ENCODE data around the gene BICDL1.

BICDL1 gene

DNA sequence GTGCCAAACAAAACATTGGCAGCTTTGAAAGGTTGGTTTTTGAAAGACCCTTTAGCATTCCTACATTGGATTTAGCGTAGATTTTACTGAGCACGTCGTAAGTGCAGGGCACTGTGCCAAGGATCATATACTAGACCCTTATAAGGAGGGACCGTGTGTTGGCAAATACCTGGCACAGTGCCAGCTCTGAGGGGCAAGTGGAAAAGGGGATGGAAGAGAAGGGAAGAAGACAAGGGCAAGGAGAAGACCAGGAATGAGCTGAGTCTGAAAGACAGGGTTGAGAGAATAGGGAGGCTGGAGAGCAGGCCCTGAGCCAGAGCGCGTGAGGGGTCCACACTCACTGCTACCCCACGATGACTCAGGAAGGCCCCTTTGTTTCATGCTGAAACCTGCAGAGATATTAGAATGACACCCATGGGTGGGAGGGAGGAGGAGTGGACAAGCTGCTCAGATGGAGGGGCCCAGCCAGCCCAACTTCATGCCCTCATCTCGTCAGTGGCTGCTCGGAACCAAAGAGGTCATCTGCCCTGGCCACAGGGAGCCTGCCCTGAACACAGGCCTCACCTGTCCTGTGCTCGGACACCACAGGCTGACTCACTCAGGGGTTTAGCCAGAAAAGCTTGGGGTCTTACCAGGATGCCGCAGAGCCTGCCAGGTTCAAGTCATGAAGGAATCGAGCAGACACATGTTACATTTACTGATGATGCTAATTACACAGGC lies 102.5 kb downstream of the BICDL1 start:
- no peaks in the 10 kb centered on the region for H3K79me2 ChIP-seq (ENCODE audit: insufficient read depth, low read length)
- H3K9ac ChIP-seq (ENCODE audit: low read depth, low read length, poor library complexity, severe bottlenecking) = no peak overlapping the region
- no peak overlapping the region for H2AFZ ChIP-seq (ENCODE audit: low read length)
- TF ChIP-seq EZH2phosphoT487 (IDR thresholded peaks at IDR 0.05; ENCODE audit: borderline replicate concordance) = no peak
- TF ChIP-seq, protein P1, sequence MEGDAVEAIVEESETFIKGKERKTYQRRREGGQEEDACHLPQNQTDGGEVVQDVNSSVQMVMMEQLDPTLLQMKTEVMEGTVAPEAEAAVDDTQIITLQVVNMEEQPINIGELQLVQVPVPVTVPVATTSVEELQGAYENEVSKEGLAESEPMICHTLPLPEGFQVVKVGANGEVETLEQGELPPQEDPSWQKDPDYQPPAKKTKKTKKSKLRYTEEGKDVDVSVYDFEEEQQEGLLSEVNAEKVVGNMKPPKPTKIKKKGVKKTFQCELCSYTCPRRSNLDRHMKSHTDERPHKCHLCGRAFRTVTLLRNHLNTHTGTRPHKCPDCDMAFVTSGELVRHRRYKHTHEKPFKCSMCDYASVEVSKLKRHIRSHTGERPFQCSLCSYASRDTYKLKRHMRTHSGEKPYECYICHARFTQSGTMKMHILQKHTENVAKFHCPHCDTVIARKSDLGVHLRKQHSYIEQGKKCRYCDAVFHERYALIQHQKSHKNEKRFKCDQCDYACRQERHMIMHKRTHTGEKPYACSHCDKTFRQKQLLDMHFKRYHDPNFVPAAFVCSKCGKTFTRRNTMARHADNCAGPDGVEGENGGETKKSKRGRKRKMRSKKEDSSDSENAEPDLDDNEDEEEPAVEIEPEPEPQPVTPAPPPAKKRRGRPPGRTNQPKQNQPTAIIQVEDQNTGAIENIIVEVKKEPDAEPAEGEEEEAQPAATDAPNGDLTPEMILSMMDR (conservative IDR thresholded peaks at IDR 0.05; ENCODE audit: low read length) = no peak
- H3K27me3 ChIP-seq (ENCODE audit: insufficient read depth, low read length, poor library complexity, severe bottlenecking) = no peaks in the 10 kb centered on the region
- peaks cover 4% of the 10 kb centered on the region for H4K20me1 ChIP-seq (ENCODE audit: insufficient read depth, low read length, poor library complexity, severe bottlenecking)
- H3K4me3 ChIP-seq (ENCODE audit: low read length, poor library complexity, severe bottlenecking) = no peak overlapping the region
- H3K4me1 ChIP-seq (ENCODE audit: insufficient read depth, low read length, poor library complexity, severe bottlenecking) = peaks cover 20% of the 10 kb centered on the region
- no peaks in the 10 kb centered on the region for H3F3A ChIP-seq (ENCODE audit: low read depth)
- no peaks in the 10 kb centered on the region for H3K9me2 ChIP-seq (replicated peaks; ENCODE audit: low read depth, low read length)
- H3K9me3 ChIP-seq (ENCODE audit: insufficient read depth, low read depth, low read length) = no peaks in the 10 kb centered on the region
- H3K4me2 ChIP-seq (ENCODE audit: low read depth, low read length, poor library complexity, severe bottlenecking) = no peak overlapping the region
- H3K36me3 ChIP-seq (ENCODE audit: insufficient read depth, low read length) = peaks cover 15% of the 10 kb centered on the region; the same call in 1 of the 2 replicates

DNA sequence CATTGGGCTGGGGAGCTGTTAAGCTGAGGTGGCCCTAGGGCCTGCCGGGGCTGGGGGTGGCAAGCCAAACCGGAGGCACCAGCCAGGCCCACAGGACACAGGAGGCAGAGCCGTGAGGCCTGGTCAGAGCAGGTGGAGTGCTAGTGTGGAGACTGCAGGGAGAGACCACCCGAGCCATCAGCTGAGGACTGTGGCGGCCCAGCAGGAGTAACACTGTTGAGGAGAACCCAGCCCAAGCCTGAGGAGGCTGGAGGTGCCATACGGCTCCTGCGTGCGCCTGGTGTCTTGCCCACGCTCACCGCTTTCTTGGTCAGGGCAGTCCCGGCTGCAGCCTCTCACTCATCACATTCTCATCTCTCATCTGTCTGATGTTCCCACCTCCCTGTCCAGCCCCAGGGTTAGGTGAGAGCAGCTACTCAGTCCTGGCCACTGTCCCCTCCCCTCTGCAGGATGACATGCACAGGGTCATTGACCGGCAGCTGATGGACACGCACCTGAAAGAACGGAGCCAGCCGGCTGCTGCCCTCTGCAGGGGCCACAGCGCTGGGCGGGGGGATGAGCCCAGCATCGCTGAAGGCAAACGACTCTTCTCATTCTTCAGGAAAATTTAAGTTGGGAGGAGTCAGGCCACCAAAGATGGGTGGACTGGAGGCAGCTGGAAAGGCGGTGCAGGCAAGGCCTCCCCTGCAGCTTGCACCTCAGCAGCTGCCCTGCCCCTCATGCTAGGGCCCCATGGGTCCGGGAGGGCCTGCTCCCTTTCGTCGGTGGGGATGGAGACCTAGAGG lies 103.7 kb downstream of the BICDL1 start:
- H3K9me2 ChIP-seq (replicated peaks; ENCODE audit: low read depth, low read length) = no peaks in the 10 kb centered on the region
- H4K20me1 ChIP-seq (ENCODE audit: insufficient read depth, low read length, poor library complexity, severe bottlenecking) = peaks cover 4% of the 10 kb centered on the region
- H3K4me2 ChIP-seq (ENCODE audit: low read depth, low read length, poor library complexity, severe bottlenecking) = no peak overlapping the region
- no peaks in the 10 kb centered on the region for H3F3A ChIP-seq (ENCODE audit: low read depth)
- no peaks in the 10 kb centered on the region for H3K79me2 ChIP-seq (ENCODE audit: insufficient read depth, low read length)
- no peaks in the 10 kb centered on the region for H3K9me3 ChIP-seq (ENCODE audit: insufficient read depth, low read depth, low read length)
- H2AFZ ChIP-seq (ENCODE audit: low read length) = no peak overlapping the region
- no peak overlapping the region for H3K9ac ChIP-seq (ENCODE audit: low read depth, low read length, poor library complexity, severe bottlenecking)
- H3K4me1 ChIP-seq (ENCODE audit: insufficient read depth, low read length, poor library complexity, severe bottlenecking) = peaks cover 14% of the 10 kb centered on the region
- H3K27me3 ChIP-seq (ENCODE audit: insufficient read depth, low read length, poor library complexity, severe bottlenecking) = no peaks in the 10 kb centered on the region
- peaks cover 26% of the 10 kb centered on the region; the same call in 1 of the 2 replicates for H3K36me3 ChIP-seq (ENCODE audit: insufficient read depth, low read length)
- H3K4me3 ChIP-seq (ENCODE audit: low read length, poor library complexity, severe bottlenecking) = no peak overlapping the region
- TF ChIP-seq, protein P1 (conservative IDR thresholded peaks at IDR 0.05; ENCODE audit: low read length) = no peak
- TF ChIP-seq EZH2phosphoT487 (IDR thresholded peaks at IDR 0.05; ENCODE audit: borderline replicate concordance) = no peak

GRCh38 chr12:120093336-120093591 lies 104.2 kb downstream of the BICDL1 start:
- H3K4me3 ChIP-seq (ENCODE audit: low read length, poor library complexity, severe bottlenecking) = no peak overlapping the region
- H2AFZ ChIP-seq (ENCODE audit: low read length) = no peak overlapping the region
- H3K9me3 ChIP-seq (ENCODE audit: insufficient read depth, low read depth, low read length) = no peaks in the 10 kb centered on the region
- peaks cover 4% of the 10 kb centered on the region for H4K20me1 ChIP-seq (ENCODE audit: insufficient read depth, low read length, poor library complexity, severe bottlenecking)
- no peaks in the 10 kb centered on the region for H3F3A ChIP-seq (ENCODE audit: low read depth)
- TF ChIP-seq, protein P1 (conservative IDR thresholded peaks at IDR 0.05; ENCODE audit: low read length) = no peak
- TF ChIP-seq EZH2phosphoT487 (IDR thresholded peaks at IDR 0.05; ENCODE audit: borderline replicate concordance) = no peak
- no peaks in the 10 kb centered on the region for H3K27me3 ChIP-seq (ENCODE audit: insufficient read depth, low read length, poor library complexity, severe bottlenecking)
- no peaks in the 10 kb centered on the region for H3K9me2 ChIP-seq (replicated peaks; ENCODE audit: low read depth, low read length)
- peaks cover 29% of the 10 kb centered on the region; the same call in 1 of the 2 replicates for H3K36me3 ChIP-seq (ENCODE audit: insufficient read depth, low read length)
- peaks cover 13% of the 10 kb centered on the region for H3K4me1 ChIP-seq (ENCODE audit: insufficient read depth, low read length, poor library complexity, severe bottlenecking)
- no peak overlapping the region for H3K4me2 ChIP-seq (ENCODE audit: low read depth, low read length, poor library complexity, severe bottlenecking)
- H3K79me2 ChIP-seq (ENCODE audit: insufficient read depth, low read length) = no peaks in the 10 kb centered on the region
- H3K9ac ChIP-seq (ENCODE audit: low read depth, low read length, poor library complexity, severe bottlenecking) = no peak overlapping the region
